ENCODE measurements around the gene ARL8B.
"Not testable (repeated sequence)": the region's sequence is repeated elsewhere in the genome, so short reads cannot be mapped to it uniquely, and the experiment has no call there.

The ARL8B gene

DNA sequence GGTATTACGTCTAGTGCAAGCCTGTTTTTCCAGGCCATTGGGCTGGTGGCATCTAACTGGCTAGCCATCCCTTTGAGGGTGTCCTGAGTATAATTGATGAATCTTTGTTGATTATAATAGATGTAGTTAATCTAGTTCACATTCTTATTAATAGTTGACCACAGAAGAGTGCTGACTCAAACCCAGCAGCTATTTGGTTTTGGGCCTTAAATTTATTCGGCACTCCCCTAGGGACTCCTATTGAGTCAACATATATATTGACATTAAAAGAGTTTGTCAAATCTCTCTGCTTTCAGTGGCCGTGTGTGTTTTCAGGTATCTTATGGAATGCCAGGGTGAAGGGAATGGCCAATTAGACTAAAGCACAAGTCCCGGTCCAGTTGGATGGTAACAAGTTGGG lies 19.7 kb downstream of the ARL8B start:
- Histone ChIP-seq H3K4me3 (ENCODE audit: low read length) (no peak overlapping the region), H3K4me1 (ENCODE audit: insufficient read depth, low read length) (no peaks in the 10 kb centered on the region), H3K27me3 (ENCODE audit: insufficient read depth, low read length) (no peaks in the 10 kb centered on the region), H2AFZ (ENCODE audit: low read depth, low read length) (no peak overlapping the region), H3K9me3 (ENCODE audit: low read length) (no peaks in the 10 kb centered on the region), H3K36me3 (ENCODE audit: insufficient read depth, low read length) (no peaks in the 10 kb centered on the region)

DNA sequence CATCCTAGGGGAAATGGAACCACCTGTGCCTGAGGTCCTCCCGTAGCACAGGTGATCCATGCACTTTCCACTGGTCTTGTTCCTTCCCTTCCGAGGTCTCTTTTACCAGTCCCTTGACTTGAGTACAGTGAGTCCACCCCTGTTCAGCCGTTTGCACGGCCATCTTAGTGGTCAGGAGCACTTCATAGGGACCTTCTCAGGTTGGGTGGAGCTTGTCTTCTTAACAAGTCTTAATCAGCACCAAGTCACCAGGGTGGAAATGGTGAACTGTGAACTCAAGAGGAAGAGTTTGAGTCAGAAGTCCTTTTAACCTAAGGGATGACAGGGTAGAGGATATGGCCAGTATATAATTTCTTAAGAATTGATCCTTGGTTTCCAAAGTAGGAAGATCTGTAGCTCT lies 21.4 kb downstream of the ARL8B start:
- Histone ChIP-seq H3K4me1 (ENCODE audit: insufficient read depth, low read length) (no peaks in the 10 kb centered on the region), H2AFZ (ENCODE audit: low read depth, low read length) (no peak overlapping the region), H3K36me3 (ENCODE audit: insufficient read depth, low read length) (no peaks in the 10 kb centered on the region), H3K4me3 (ENCODE audit: low read length) (no peak overlapping the region), H3K27me3 (ENCODE audit: insufficient read depth, low read length) (no peaks in the 10 kb centered on the region), H3K9me3 (ENCODE audit: low read length) (peaks cover 3% of the 10 kb centered on the region)

DNA sequence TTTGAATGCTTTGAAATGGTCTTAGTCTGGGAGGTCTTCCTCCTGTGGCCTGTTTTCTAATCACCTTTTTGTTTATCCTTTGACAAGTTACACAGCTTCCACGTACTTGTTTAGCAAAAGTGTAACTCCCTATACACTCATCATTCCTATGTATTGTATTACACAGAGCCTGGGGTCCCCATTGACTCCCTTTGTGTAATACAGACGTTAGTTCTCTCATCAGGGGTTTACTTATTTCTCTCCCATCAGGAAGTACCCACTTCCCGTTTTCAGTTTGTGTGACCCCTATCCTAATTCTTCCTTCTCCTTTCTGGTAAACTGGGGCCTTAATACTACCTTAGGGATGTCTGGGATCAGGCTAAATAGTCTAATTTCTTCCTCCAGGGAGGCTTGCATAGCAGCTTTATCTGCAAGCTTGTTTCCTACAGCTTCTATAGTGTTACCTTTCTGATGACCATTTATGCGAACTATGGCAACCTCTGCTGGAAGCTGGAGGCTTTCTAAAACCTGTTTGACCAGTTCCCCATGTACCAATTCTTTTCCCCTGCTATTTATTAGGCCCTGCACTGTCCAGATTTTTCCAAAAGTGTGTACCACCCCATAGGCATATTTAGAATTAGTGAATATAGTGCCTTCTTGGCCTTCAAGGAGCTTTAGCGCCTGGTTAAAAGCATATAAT lies 22.4 kb downstream of the ARL8B start:
- Histone ChIP-seq H3K4me3 (ENCODE audit: low read length) (no peak overlapping the region), H2AFZ (ENCODE audit: low read depth, low read length) (no peak overlapping the region), H3K4me1 (ENCODE audit: insufficient read depth, low read length) (no peaks in the 10 kb centered on the region), H3K36me3 (ENCODE audit: insufficient read depth, low read length) (no peaks in the 10 kb centered on the region), H3K9me3 (ENCODE audit: low read length) (peaks cover 8% of the 10 kb centered on the region), H3K27me3 (ENCODE audit: insufficient read depth, low read length) (no peaks in the 10 kb centered on the region)

DNA sequence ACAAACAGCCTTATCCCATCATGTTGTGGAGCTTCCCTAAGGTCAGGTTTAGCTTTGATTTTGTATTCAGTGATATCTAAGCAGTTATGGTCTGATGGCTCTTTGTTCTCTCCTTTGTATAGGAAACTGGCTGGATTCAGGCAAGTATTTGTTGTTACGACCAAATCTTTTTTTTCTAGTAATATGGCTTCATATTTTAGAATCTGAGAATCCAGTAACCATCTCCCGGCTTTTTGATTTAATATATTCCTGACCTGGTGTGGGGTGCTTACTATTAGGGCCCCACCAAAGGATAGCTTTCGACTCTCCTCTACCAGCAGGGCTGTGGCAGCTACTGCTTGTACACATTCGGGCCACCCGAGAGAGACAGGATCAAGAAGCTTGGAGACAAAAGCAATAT lies 23.0 kb downstream of the ARL8B start:
- no peaks in the 10 kb centered on the region for H3K27me3 ChIP-seq (ENCODE audit: insufficient read depth, low read length)
- H3K36me3 ChIP-seq (ENCODE audit: insufficient read depth, low read length), result no peaks in the 10 kb centered on the region
- no peaks in the 10 kb centered on the region for H3K4me1 ChIP-seq (ENCODE audit: insufficient read depth, low read length)
- H2AFZ ChIP-seq (ENCODE audit: low read depth, low read length), result no peak overlapping the region
- no peak overlapping the region for H3K4me3 ChIP-seq (ENCODE audit: low read length)
- peaks cover 11% of the 10 kb centered on the region for H3K9me3 ChIP-seq (ENCODE audit: low read length)

DNA sequence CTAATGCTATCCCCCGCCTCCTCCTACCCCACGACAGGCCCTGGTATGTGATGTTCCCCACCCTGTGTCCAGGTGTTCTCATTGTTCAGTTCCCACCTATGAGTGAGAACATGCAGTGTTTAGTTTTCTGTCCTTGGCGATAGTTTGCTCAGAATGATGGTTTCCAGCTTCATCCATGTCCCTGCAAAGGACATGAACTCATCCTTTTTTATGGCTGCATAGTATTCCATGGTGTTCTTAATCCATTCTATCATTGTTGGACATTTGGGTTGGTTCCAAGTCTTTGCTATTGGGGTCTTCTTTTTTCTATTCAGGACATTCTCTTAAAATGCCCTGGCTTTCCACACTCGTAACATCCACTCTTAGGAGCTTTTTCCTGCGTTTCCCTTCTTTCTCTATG lies 25.1 kb downstream of the ARL8B start:
- peaks cover 14% of the 10 kb centered on the region for H3K9me3 ChIP-seq (ENCODE audit: low read length)
- not testable (repeated sequence) for H3K27me3 ChIP-seq (ENCODE audit: insufficient read depth, low read length); H3K4me3 ChIP-seq (ENCODE audit: low read length); H2AFZ ChIP-seq (ENCODE audit: low read depth, low read length); H3K4me1 ChIP-seq (ENCODE audit: insufficient read depth, low read length); H3K36me3 ChIP-seq (ENCODE audit: insufficient read depth, low read length)

DNA sequence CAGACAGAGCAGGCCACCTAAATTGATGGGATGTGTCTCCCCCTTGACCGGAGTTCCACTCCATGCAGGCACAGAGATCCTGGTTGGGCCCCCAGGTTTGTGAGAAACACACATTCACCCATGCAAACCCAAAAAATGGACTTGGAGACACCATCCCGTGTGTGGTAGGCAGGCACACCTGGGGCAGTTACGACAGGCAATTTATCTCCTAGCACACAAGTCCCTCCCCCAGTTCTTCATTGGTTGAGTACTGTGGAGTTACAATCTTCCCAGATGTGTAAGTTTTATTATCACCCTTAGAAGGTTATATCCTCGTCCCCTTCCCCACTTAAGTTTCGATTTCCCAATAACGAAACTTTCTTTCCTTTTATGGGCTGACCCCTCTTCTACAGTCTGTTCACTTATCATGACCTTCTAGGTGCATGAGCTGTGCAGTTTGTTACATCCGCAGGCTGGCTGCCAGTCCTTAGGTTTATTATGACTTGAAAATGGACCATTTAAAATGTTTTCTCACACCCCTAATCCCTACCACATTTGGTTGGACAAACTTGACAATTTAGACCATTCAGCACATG lies 27.3 kb downstream of the ARL8B start:
- H3K9me3 ChIP-seq (ENCODE audit: low read length), result peaks cover 14% of the 10 kb centered on the region
- no peaks in the 10 kb centered on the region for H3K36me3 ChIP-seq (ENCODE audit: insufficient read depth, low read length)
- H2AFZ ChIP-seq (ENCODE audit: low read depth, low read length), result no peak overlapping the region
- no peaks in the 10 kb centered on the region for H3K27me3 ChIP-seq (ENCODE audit: insufficient read depth, low read length)
- H3K4me3 ChIP-seq (ENCODE audit: low read length), result no peak overlapping the region
- no peaks in the 10 kb centered on the region for H3K4me1 ChIP-seq (ENCODE audit: insufficient read depth, low read length)

DNA sequence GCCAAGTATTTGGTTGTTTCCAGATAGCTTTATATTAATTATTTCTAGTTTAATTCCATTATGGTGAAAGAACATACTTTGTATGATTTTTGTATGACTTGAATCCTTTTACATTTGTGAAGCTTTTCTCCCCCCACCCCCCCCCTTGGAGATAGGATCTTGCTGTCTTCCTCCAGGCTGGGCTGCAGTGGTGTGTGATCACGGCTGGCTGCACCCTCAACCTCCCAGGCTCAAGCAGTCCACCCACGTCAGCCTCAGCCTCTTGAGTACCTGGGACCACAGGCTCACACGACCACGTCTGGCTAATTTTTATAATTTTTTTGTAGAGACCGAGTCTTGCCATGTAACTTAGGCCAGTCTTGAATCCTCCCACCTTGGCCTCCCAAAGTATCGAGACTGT lies 29.5 kb downstream of the ARL8B start:
- no peak overlapping the region for H3K4me3 ChIP-seq (ENCODE audit: low read length)
- no peak overlapping the region for H2AFZ ChIP-seq (ENCODE audit: low read depth, low read length)
- H3K9me3 ChIP-seq (ENCODE audit: low read length), result peaks cover 14% of the 10 kb centered on the region
- H3K4me1 ChIP-seq (ENCODE audit: insufficient read depth, low read length), result no peaks in the 10 kb centered on the region
- no peaks in the 10 kb centered on the region for H3K36me3 ChIP-seq (ENCODE audit: insufficient read depth, low read length)
- no peaks in the 10 kb centered on the region for H3K27me3 ChIP-seq (ENCODE audit: insufficient read depth, low read length)

DNA sequence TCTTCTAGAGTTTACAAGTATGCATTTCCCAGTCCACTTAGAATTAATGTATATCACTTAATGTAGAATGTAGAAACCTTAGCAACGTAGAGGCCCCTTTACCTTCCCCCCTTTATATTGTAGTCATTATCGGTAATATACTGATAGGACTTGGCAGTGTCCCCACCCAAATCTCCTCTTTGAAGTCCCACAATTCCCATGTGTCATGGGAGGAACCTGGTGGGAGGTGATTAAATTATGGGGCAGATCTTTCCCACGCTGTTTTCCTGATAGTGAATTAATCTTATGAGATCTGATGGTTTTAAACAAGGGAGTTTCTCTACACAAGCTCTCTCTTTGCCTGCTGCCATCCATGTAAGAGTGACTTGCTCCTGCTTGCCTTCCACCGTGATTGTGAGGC lies 31.0 kb downstream of the ARL8B start:
- Histone ChIP-seq H3K27me3 (ENCODE audit: insufficient read depth, low read length) (no peaks in the 10 kb centered on the region), H3K9me3 (ENCODE audit: low read length) (peaks cover 11% of the 10 kb centered on the region), H3K4me1 (ENCODE audit: insufficient read depth, low read length) (no peaks in the 10 kb centered on the region), H3K4me3 (ENCODE audit: low read length) (no peak overlapping the region), H3K36me3 (ENCODE audit: insufficient read depth, low read length) (no peaks in the 10 kb centered on the region), H2AFZ (ENCODE audit: low read depth, low read length) (no peak overlapping the region)

DNA sequence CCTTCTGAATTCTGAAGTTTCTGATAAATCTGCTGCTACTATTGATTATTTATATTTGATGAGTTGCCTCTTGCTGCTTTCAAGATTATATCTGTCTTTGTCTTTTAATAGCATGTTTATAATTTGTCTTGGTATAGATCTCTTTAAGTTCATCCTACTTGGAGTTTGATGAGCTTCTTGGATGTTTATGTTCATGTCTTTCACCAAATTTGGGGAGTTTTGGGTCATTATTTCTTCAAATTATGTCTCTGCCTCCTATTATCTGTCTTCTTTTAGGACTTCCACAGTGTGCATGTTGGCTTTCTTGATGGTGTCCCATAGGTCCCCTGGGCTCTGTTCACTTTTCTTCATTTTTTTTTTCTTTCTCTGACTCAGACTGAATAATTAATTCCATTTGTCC lies 33.1 kb downstream of the ARL8B start:
- H3K4me3 ChIP-seq (ENCODE audit: low read length), result no peak overlapping the region

DNA sequence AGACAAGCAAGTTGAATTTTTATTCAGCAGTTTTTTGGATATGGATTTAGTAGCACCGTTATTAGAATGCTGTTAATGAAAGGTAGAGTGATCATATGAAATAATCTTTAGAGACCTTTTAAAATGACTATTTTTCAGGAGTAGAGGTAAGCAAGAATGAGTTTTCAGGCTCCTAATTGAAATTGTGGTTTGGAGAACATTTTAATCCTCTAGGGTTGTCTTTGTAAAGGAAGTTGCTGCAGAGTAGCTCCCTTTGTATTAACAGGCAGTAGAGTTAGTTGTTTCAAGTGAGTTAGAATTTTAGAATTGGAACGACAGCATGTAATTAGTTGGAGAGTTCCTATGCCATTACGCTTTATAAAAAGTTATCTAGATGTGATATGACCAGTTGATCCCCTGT lies 38.2 kb downstream of the ARL8B start:
- H2AFZ ChIP-seq (ENCODE audit: low read depth, low read length), result no peak overlapping the region

More for the DNA sequence above, 33.1 kb downstream of the ARL8B start:
- H2AFZ ChIP-seq (ENCODE audit: low read depth, low read length), result no peak overlapping the region
- no peaks in the 10 kb centered on the region for H3K36me3 ChIP-seq (ENCODE audit: insufficient read depth, low read length)
- peaks cover 3% of the 10 kb centered on the region for H3K9me3 ChIP-seq (ENCODE audit: low read length)
- H3K4me1 ChIP-seq (ENCODE audit: insufficient read depth, low read length), result peaks cover 5% of the 10 kb centered on the region
- H3K27me3 ChIP-seq (ENCODE audit: insufficient read depth, low read length), result no peaks in the 10 kb centered on the region

DNA sequence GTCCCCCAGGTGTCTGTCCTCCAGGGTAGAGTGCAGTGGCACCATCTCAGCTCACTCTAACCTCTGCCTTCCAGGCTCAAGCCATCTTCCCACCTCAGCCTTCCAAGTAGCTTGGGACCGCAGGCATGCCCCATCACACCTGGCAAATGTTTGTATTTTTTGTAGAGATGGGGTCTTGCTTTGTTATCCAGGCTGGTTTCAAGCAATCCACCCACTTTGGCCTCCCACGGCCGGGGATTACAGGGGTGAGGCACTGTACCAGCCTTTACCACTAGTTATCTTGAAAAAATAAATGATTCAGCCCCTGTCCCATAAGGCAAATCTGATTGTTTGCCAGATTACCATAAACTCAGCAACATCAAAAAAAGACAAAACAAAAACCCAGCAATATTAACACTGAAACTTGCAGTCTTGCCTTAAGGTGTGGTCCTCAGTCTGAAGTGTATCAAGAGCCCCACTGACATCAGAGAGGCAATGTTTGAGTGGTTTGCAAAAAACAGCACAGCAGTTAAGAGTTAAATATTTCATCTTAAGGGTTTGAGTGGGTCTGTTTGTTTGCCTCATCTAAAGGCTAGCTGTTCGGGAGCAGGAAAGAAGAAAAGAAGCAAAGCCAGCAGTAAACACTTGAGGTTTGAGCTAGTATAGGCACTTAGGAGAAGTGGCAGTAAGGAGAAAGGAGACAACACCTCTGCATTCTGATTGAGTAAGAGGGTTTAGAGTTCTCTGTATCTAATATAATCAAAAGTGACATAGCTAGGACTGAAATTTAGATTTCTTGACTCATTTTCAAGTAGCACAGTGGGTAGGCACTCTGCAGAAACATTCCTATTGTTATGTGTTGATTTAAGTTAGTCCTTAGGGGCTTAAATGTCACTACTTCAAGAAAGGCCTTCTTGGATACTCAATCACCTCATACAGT lies 39.1 kb downstream of the ARL8B start:
- no peaks in the 10 kb centered on the region for H3K9me3 ChIP-seq (ENCODE audit: low read length)
- H3K36me3 ChIP-seq (ENCODE audit: insufficient read depth, low read length), result no peaks in the 10 kb centered on the region
- H3K4me1 ChIP-seq (ENCODE audit: insufficient read depth, low read length), result peaks cover 29% of the 10 kb centered on the region
- no peak overlapping the region for H3K4me3 ChIP-seq (ENCODE audit: low read length)
- H3K27me3 ChIP-seq (ENCODE audit: insufficient read depth, low read length), result no peaks in the 10 kb centered on the region
- H2AFZ ChIP-seq (ENCODE audit: low read depth, low read length), result no peak overlapping the region

More for the DNA sequence above, 38.2 kb downstream of the ARL8B start:
- Histone ChIP-seq H3K9me3 (ENCODE audit: low read length) (no peaks in the 10 kb centered on the region), H3K36me3 (ENCODE audit: insufficient read depth, low read length) (no peaks in the 10 kb centered on the region), H3K27me3 (ENCODE audit: insufficient read depth, low read length) (no peaks in the 10 kb centered on the region), H3K4me3 (ENCODE audit: low read length) (no peak overlapping the region), H3K4me1 (ENCODE audit: insufficient read depth, low read length) (peaks cover 29% of the 10 kb centered on the region)

DNA sequence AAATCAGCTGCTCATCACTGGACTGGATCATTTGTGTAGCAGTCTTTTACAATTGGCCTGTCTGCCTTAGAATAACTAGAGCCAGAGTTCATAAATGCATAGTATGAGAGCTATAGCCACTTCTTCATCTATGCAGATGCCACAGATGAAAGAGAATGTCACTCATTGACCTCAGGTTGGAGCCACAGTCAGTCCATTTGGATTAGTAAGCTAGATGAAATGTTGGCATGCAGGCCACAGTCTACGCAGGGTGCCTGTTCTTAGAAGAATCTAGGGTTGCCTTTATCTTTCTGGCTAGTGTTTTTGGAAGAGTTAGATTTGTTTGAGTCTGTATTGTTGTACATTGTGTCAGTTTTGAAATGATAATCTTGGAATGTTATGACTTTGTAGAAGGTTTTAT lies 40.0 kb downstream of the ARL8B start:
- H2AFZ ChIP-seq (ENCODE audit: low read depth, low read length), result no peak overlapping the region

DNA sequence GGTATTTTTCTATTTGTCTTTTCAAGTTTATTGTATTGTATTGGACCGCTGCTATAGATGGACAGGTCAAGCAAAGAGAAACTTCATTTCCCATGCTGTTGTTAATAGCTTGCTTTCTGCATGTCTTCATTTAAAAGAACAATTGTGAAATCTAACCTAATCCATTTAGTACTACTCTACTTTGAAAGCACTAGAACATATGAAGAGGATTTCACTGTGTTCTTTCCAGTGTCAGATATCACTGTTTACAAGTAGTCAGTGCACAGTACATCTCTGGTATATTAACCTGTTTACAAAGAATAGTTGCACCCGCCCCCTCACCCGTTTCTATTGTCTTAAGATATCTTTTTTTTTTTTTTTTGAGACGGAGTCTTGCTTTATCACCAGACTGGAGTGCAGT lies 43.6 kb downstream of the ARL8B start:
- no peaks in the 10 kb centered on the region for H3K27me3 ChIP-seq (ENCODE audit: insufficient read depth, low read length)
- H3K4me1 ChIP-seq (ENCODE audit: insufficient read depth, low read length), result peaks cover 20% of the 10 kb centered on the region
- no peaks in the 10 kb centered on the region for H3K9me3 ChIP-seq (ENCODE audit: low read length)
- no peak overlapping the region for H3K4me3 ChIP-seq (ENCODE audit: low read length)
- no peak overlapping the region for H2AFZ ChIP-seq (ENCODE audit: low read depth, low read length)
- peaks cover 2% of the 10 kb centered on the region for H3K36me3 ChIP-seq (ENCODE audit: insufficient read depth, low read length)

More for the DNA sequence above, 40.0 kb downstream of the ARL8B start:
- Histone ChIP-seq H3K27me3 (ENCODE audit: insufficient read depth, low read length) (no peaks in the 10 kb centered on the region), H3K4me1 (ENCODE audit: insufficient read depth, low read length) (peaks cover 29% of the 10 kb centered on the region), H3K9me3 (ENCODE audit: low read length) (no peaks in the 10 kb centered on the region), H3K4me3 (ENCODE audit: low read length) (no peak overlapping the region), H3K36me3 (ENCODE audit: insufficient read depth, low read length) (no peaks in the 10 kb centered on the region)

Measured in neuron (in vitro differentiated cells).